Uterus (tissue), 2 donors: Measurements from ENCODE around the gene FHIT.
"Not testable (repeated sequence)": the region's sequence is repeated elsewhere in the genome, so short reads cannot be mapped to it uniquely, and the experiment has no call there.

Source experiments
- CTCF ChIP-seq, 4 experiments: fragments of 200-600 bp in 2 of 4; fragments of 450-650 bp in 2 of 4; sonication (generic) in 2 of 4; IDR thresholded peaks; one replicate each; pipeline ENCODE4 v1.5.1; 2016 to 2019; ENCODE audit warnings: antibody characterized with exemption in 4 of 4, mild to moderate bottlenecking in 2 of 4, moderate library complexity in 1 of 4
- POLR2A ChIP-seq, 2 donors: fragments of 450-650 bp; IDR thresholded peaks; one replicate each; pipeline ENCODE4 v1.6.1; 2016; ENCODE audit warnings: antibody characterized with exemption in 2 of 2, mild to moderate bottlenecking in 1 of 2, moderate library complexity in 1 of 2

GRCh38 chr3:61045169-61045568 is 206.1 kb downstream of the FHIT start:
- not testable (repeated sequence) for TF ChIP-seq CTCF, POLR2A (IDR thresholded peaks at IDR 0.05)
